Activated naive CD8-positive, alpha-beta T cell treated with anti-CD3 and anti-CD28 coated beads for 36 hours (primary cell): ENCODE data around the gene SYCE3. TPM values are rescaled to one million over a fixed set of nuclear protein-coding genes. Genes with fewer than 3 reads are reported as not detected.

Experiments
- DNase-seq: peaks from one replicate; pipeline ENCODE4 v3.0.0; 2021
- H3K27ac Mint-ChIP-seq: one replicate; pipeline ENCODE4 v1.8.0; 2022; ENCODE audit warnings: mild to moderate bottlenecking, moderate library complexity, mixed read lengths
- H3K27me3 Mint-ChIP-seq: one replicate; pipeline ENCODE4 v1.8.0; 2022; ENCODE audit warnings: mild to moderate bottlenecking, mixed read lengths
- H3K36me3 Mint-ChIP-seq: one replicate; pipeline ENCODE4 v1.8.0; 2021; ENCODE audit warnings: mild to moderate bottlenecking, mixed read lengths
- H3K4me1 Mint-ChIP-seq: one replicate; pipeline ENCODE4 v1.8.0; 2021; ENCODE audit warnings: mixed read lengths
- H3K4me3 Mint-ChIP-seq: one replicate; pipeline ENCODE4 v1.8.0; 2022; ENCODE audit warnings: mild to moderate bottlenecking, moderate library complexity, mixed read lengths
- H3K9me3 Mint-ChIP-seq: one replicate; pipeline ENCODE4 v1.8.0; 2022; ENCODE audit warnings: mixed read lengths
- total RNA-seq, 2 experiments: library from RNA; stranded (reverse); gene quantifications; one replicate each; pipeline ENCODE4 v1.2.3, GENCODE V29; 2021

Gene SYCE3
- total RNA-seq, 2 experiments from 2014 or later: 1.3 to 1.9 TPM

DNA sequence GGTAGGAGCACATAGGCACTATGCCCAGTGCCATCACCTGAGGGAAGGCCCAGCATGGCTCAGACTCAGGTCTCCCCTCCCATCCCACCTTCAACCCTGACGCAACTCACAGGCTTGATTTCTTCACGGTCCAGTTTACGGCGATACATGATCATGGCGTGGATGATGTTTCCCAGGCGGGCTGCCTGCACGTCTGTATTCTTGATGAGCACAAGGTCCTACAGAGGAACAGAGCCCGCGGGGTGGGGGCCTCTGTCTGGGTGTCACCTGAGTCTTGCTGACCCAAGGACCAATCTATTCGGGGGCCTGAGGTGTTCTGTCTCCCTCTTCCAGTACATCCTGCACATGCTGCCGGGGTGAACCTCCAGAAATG, 11.7 kb upstream of the SYCE3 start:
- Mint-ChIP-seq H3K36me3 (peaks cover 9% of the 10 kb centered on the region), H3K27me3 (no peaks in the 10 kb centered on the region), H3K4me3 (no peak overlapping the region), H3K9me3 (no peaks in the 10 kb centered on the region), H3K27ac (no peak overlapping the region), H3K4me1 (peaks cover 13% of the 10 kb centered on the region)
- DNase-seq: no peak

- H3K9me3 Mint-ChIP-seq: no peaks in the 10 kb centered on the region
- H3K4me3 Mint-ChIP-seq: no peak overlapping the region
- no peaks in the 10 kb centered on the region for H3K27me3 Mint-ChIP-seq
- no peak for DNase-seq
- peaks cover 11% of the 10 kb centered on the region for H3K4me1 Mint-ChIP-seq
- no peak overlapping the region for H3K27ac Mint-ChIP-seq
- peaks cover 9% of the 10 kb centered on the region for H3K36me3 Mint-ChIP-seq
Observed at GRCh38 chr22:50573491-50574382, 11.0 kb upstream of the SYCE3 start.

DNA sequence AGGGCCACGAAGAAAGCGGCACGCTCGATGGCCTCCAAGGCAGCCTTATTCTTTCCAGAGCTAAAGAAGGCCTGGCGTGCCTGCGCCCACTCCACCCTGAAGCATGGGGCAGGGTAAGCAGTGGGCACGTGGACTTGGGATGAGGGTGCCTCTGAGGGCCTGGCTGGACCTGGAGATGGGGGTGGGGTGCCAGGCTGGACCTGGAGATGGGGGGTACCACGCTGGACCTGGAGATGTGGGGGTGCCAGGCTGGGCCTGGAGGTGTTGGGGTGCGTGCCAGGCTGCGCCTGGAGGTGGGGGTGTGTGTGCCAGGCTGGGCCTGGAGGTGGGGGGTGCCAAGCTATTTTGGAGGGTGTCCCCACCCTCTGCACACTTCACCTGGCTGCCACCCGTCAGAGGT, 10.2 kb upstream of the SYCE3 start:
- Mint-ChIP-seq H3K27ac (no peak overlapping the region), H3K4me1 (peaks cover 8% of the 10 kb centered on the region), H3K36me3 (peaks cover 9% of the 10 kb centered on the region), H3K9me3 (no peaks in the 10 kb centered on the region), H3K27me3 (no peaks in the 10 kb centered on the region), H3K4me3 (no peak overlapping the region)
- DNase-seq: no peak

GRCh38 chr22:50571264-50572175, 8.8 kb upstream of the SYCE3 start:
- no peak for DNase-seq
- H3K27ac Mint-ChIP-seq: no peak overlapping the region
- H3K9me3 Mint-ChIP-seq: no peaks in the 10 kb centered on the region
- H3K4me3 Mint-ChIP-seq: no peak overlapping the region
- no peaks in the 10 kb centered on the region for H3K4me1 Mint-ChIP-seq
- H3K36me3 Mint-ChIP-seq: peaks cover 11% of the 10 kb centered on the region
- H3K27me3 Mint-ChIP-seq: no peaks in the 10 kb centered on the region

DNA sequence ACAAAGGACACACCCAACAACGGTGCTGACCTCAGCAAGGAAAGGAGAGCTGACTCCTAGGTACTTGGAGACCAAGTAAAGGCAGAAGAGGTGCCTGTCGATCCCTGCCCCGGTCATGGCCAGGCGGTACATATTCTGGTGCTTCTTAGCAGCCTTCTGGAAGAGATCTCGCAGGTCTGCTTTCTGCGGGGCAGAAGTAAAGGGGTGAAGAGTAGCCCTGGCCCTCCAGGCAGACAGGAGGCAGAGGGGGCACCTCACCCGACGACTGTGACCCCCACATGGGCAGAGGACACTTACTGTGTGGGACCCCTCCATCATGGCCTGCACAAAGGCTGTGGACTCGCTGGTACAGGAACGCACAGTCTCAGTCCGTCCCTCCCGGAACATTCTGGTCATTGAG, 8.1 kb upstream of the SYCE3 start:
- H3K27me3 Mint-ChIP-seq: no peaks in the 10 kb centered on the region
- no peak overlapping the region for H3K4me3 Mint-ChIP-seq
- DNase-seq: no peak
- H3K36me3 Mint-ChIP-seq: peaks cover 8% of the 10 kb centered on the region
- H3K9me3 Mint-ChIP-seq: no peaks in the 10 kb centered on the region
- H3K27ac Mint-ChIP-seq: no peak overlapping the region
- no peaks in the 10 kb centered on the region for H3K4me1 Mint-ChIP-seq

DNA sequence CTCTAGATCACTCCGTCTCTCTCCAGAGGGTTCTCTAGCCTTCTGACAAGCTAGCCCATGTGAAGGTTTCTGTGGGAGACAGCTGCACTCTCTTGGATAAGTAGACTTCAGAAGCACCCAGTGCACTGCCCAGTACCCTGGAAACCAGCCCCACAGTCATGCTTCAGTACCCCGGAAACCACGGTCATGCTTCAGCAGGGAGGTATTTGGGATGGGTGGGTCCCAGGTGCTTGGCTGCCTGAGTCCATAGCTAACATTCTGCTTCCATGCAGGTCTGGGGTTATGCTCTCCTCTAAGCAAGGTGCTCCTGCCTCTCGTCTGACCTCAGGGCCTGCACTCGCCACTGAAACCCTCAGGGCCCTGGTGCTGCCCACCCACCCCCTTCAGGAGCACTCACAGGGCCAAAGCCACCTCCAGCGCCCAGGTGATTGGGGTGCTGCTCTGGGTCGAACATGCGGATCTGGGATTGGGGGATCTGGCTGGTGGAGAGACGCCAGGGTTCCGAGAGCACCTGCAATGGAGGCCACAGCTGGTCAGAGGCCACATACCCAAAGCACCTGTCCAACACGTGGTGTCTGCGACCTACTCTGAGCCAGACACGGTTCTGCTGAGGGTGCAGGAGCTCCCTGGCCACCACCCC, 7.3 kb upstream of the SYCE3 start:
- no peak for DNase-seq
- Mint-ChIP-seq H3K27me3 (no peaks in the 10 kb centered on the region), H3K4me3 (no peak overlapping the region), H3K27ac (no peak overlapping the region), H3K36me3 (peaks cover 8% of the 10 kb centered on the region), H3K4me1 (no peaks in the 10 kb centered on the region), H3K9me3 (no peaks in the 10 kb centered on the region)

DNA sequence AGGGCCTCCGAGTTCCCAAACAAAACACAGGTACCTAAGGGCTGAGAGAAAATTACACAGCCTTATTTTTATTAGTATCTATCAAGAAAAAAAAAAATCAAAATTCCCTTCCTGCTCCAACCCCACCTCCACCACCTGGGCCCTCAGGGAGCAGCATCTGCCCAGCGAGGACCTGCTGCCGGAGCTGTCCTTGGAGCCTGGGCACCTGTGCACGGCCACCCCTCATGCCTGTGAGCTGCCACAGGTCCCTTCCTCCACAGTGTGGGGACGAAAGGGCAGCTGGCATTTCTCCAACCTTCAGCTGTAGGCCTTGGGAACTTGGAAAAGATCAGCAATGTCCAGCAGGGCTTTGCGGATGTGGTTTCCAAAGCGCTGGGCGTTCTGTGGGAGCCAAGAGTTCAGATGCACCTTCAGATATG, 6.3 kb upstream of the SYCE3 start:
- no peak for DNase-seq
- no peaks in the 10 kb centered on the region for H3K9me3 Mint-ChIP-seq
- H3K27me3 Mint-ChIP-seq: no peaks in the 10 kb centered on the region
- no peak overlapping the region for H3K4me3 Mint-ChIP-seq
- no peaks in the 10 kb centered on the region for H3K4me1 Mint-ChIP-seq
- H3K27ac Mint-ChIP-seq: no peak overlapping the region
- peaks cover 8% of the 10 kb centered on the region for H3K36me3 Mint-ChIP-seq

DNA sequence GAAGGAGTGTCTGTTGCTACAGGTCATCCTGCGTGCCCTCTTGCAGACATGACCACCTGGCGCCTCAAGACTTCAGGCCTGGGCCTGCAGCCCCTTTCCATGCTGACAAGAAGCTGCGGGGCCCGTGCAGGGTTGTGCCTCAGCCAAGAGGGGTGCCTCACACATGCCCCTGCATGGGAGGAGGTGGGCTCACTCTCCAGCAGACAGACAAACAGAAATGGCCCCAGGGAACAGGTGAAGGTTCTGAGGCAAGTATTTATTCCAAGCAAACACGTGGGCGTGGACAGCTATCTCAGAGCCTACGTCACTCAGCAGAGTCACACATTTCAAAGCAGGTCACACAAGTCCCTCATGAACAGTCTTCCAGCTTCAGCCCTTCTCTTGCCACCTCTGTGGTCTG, 5.9 kb upstream of the SYCE3 start:
- Mint-ChIP-seq H3K9me3 (no peaks in the 10 kb centered on the region), H3K27me3 (no peaks in the 10 kb centered on the region), H3K36me3 (peaks cover 6% of the 10 kb centered on the region), H3K27ac (no peak overlapping the region), H3K4me3 (no peak overlapping the region), H3K4me1 (peaks cover 2% of the 10 kb centered on the region)
- DNase-seq: no peak

DNA sequence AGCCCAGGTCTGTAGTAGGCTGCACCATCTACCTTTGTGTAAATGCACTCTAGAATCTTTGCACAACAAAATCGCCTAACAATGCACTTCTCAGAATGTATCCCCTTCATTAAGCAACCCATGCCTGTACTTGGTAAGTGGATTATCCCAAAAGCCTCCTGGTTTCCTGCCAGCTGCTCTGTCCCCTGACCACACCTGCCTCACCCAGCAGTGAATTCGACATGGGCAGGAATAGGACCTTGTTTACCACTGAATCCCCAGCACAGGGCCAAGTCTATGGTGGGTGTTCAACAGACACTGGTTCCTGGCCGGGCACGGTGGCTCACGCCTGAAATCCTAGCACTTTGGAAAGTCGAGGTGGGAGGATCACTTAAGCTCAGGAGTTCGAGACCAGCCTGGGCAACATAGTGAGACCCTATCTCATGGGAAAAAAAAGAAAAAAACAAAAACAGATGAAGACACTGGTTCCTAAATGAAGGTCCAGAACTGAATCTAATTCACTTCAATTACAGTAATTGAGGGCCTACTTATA, 5.1 kb upstream of the SYCE3 start:
- no peak overlapping the region for H3K27ac Mint-ChIP-seq
- no peak for DNase-seq
- H3K4me3 Mint-ChIP-seq: no peak overlapping the region
- no peaks in the 10 kb centered on the region for H3K9me3 Mint-ChIP-seq
- peaks cover 3% of the 10 kb centered on the region for H3K27me3 Mint-ChIP-seq
- peaks cover 6% of the 10 kb centered on the region for H3K36me3 Mint-ChIP-seq
- H3K4me1 Mint-ChIP-seq: peaks cover 7% of the 10 kb centered on the region

- no peak overlapping the region for H3K27ac Mint-ChIP-seq
- peaks cover 11% of the 10 kb centered on the region for H3K4me1 Mint-ChIP-seq
- H3K9me3 Mint-ChIP-seq: no peaks in the 10 kb centered on the region
- H3K27me3 Mint-ChIP-seq: peaks cover 3% of the 10 kb centered on the region
- H3K36me3 Mint-ChIP-seq: peaks cover 4% of the 10 kb centered on the region
- DNase-seq: no peak
- H3K4me3 Mint-ChIP-seq: no peak overlapping the region
Observed at GRCh38 chr22:50564289-50564688, 1.6 kb upstream of the SYCE3 start.

GRCh38 chr22:50563413-50564160, 868 bp upstream of the SYCE3 start:
- peaks cover 4% of the 10 kb centered on the region for H3K36me3 Mint-ChIP-seq
- H3K4me3 Mint-ChIP-seq: peak overlapping the region; percentile 91
- peaks cover 11% of the 10 kb centered on the region for H3K4me1 Mint-ChIP-seq
- no peak for DNase-seq
- peaks cover 3% of the 10 kb centered on the region for H3K27me3 Mint-ChIP-seq
- H3K9me3 Mint-ChIP-seq: no peaks in the 10 kb centered on the region
- H3K27ac Mint-ChIP-seq: peak overlapping the region; percentile 52

DNA sequence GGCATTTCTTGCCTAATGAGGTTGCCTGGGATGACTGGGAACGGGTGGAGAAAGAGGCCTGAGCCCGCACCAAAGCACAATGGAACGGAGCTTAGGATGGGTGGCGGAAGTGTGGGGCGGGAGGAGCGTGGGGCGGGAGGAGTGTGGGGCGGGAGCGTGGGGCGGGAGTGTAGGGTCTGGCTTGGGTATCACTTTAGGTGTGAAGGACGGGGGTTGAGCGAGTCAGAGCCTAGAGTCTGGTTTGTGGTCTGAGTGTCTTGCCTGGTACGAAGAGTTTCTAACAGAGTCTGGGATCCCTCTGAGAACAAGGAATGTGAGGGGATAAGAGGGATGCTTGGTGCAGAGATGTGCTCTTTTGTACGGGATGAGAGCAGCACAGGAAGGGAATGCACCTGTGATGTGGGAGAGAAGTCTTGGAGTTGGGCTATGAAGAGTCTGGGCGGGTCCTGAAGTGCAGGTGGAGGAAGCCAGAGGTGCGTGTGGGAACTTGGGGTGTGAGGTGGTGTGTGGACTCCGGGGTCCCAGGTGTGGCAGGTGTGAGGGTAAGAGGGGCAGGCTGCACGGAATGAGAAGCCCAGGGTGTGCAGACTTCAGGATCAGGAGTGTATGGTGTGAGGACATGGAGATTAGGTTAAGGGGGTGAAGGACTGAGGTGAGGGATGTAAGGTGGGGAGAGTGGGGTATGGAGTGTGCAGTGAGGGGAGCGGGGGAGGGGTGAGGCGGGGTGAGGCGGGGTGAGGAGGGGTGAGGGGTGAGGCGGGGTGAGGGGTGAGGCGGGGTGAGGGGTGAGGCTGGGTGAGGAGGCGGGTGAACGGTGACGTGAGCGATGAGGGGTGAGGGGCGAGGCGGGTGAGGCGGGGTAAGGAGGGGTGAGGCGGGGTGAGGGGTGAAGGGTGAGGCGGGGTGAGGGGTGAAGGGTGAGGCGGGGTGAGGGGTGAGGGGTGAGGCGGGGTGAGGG, 1.0 kb downstream of the SYCE3 start:
- H3K27ac Mint-ChIP-seq: peak overlapping the region; percentile 5
- peak overlapping the region; percentile 6 for H3K4me3 Mint-ChIP-seq
- H3K4me1 Mint-ChIP-seq: peaks cover 11% of the 10 kb centered on the region
- H3K9me3 Mint-ChIP-seq: no peaks in the 10 kb centered on the region
- H3K27me3 Mint-ChIP-seq: peaks cover 3% of the 10 kb centered on the region
- H3K36me3 Mint-ChIP-seq: no peaks in the 10 kb centered on the region
- no peak for DNase-seq

GRCh38 chr22:50560034-50560433, 2.7 kb downstream of the SYCE3 start:
- DNase-seq: no peak
- Mint-ChIP-seq H3K9me3 (no peaks in the 10 kb centered on the region), H3K27ac (no peak overlapping the region), H3K27me3 (peaks cover 3% of the 10 kb centered on the region), H3K36me3 (no peaks in the 10 kb centered on the region), H3K4me1 (peaks cover 11% of the 10 kb centered on the region), H3K4me3 (no peak overlapping the region)
